K562 (cell line): ENCODE data around the gene ARMH4. TPM values are rescaled to one million over a fixed set of nuclear protein-coding genes. Genes with fewer than 3 reads are reported as not detected.

Experiments used
- ARNT ChIP-seq, 2 experiments: fragments of 450-650 bp; IDR thresholded peaks; 2 replicates each; pipeline ENCODE4 v1.6.1; 2016; ENCODE audit warnings: mild to moderate bottlenecking in 1 of 2
- HNRNPK ChIP-seq: fragments of 200-400 bp; formaldehyde crosslinking; IDR thresholded peaks from one replicate; pipeline ENCODE4 v1.6.1; 2018; ENCODE audit warnings: mild to moderate bottlenecking, low read depth, low read length; ENCODE audit not compliant: poor library complexity, severe bottlenecking
- NCOA2 ChIP-seq, 2 experiments: fragments of 450-650 bp; IDR thresholded peaks; 2 replicates each; pipeline ENCODE4 v1.6.1; 2018; ENCODE audit warnings: mild to moderate bottlenecking in 2 of 2, moderate library complexity in 1 of 2; ENCODE audit not compliant: partially characterized antibody in 2 of 2
- NELFE ChIP-seq: IDR thresholded peaks from 2 replicates; pipeline ENCODE4 v1.6.1; 2011; ENCODE audit warnings: mild to moderate bottlenecking; ENCODE audit not compliant: insufficient read depth, insufficient read length
- NR2C1 ChIP-seq, 2 experiments: fragments of 450-650 bp; IDR thresholded peaks; 2 replicates each; pipeline ENCODE4 v1.6.1; 2017; ENCODE audit warnings: mild to moderate bottlenecking in 2 of 2, antibody characterized with exemption in 1 of 2, inconsistent platforms in 1 of 2, missing compliant biosample characterization in 1 of 2, missing genetic modification characterization in 1 of 2
- RCOR1 ChIP-seq, 2 experiments: IDR thresholded peaks; 2 replicates each; pipeline ENCODE4 v1.6.1; 2012; ENCODE audit warnings: low read depth in 2 of 2, low read length in 2 of 2, borderline replicate concordance in 1 of 2, improper control_type of control experiment in 1 of 2
- SAP30 ChIP-seq: fragments of 200-600 bp; sonication (generic); IDR thresholded peaks from 2 replicates; pipeline ENCODE4 v1.6.1; 2012; ENCODE audit warnings: borderline replicate concordance, low read depth, mild to moderate bottlenecking, moderate library complexity, low read length, control low read depth, inconsistent platforms; ENCODE audit not compliant: insufficient read depth, poor library complexity, severe bottlenecking
- ZNF785 ChIP-seq: fragments of 250-450 bp; sonication (Bioruptor Pico); IDR thresholded peaks from 2 replicates; pipeline ENCODE4 v1.4.0; 2020; ENCODE audit warnings: mild to moderate bottlenecking
- polyA plus RNA-seq, 8 experiments: library from polyadenylated mRNA; depleted of rRNA in 4 of 8; stranded (reverse) in 5 of 8; unstranded in 3 of 8; fragments of >200 nt; fragmentation: Nextera tagmentation in 2 of 8; fragmentation: Illumina TruSeq in 1 of 8; extraction: Ambion mirVana in 2 of 8; extraction: Trizol in 1 of 8; gene quantifications; 2 replicates each; pipeline versions ENCODE4 v1.2.1 to v1.2.3, GENCODE V29; 2011 to 2014; ENCODE audit warnings: inconsistent platforms in 1 of 8, missing spikeins in 1 of 8
- total RNA-seq, 7 experiments: library from RNA; depleted of rRNA in 6 of 7; stranded (reverse); fragments of >200 nt in 6 of 7; fragmentation: Illumina TruSeq in 2 of 7; extraction: Trizol in 2 of 7; gene quantifications; 2 replicates each; pipeline versions ENCODE4 v1.2.1 to v1.2.3, GENCODE V29; 2011 to 2021; ENCODE audit warnings: low replicate concordance in 1 of 7
- TF ChIP-seq, protein P1 (sequence below): fragments of 250-450 bp; sonication (Bioruptor Pico); IDR thresholded peaks from 2 replicates; pipeline ENCODE4 v1.8.0; 2021; ENCODE audit warnings: mild to moderate bottlenecking, moderate library complexity
- TF ChIP-seq, protein P2 (sequence below): fragments of 250-450 bp; sonication (Bioruptor Pico); IDR thresholded peaks from 2 replicates; pipeline ENCODE4 v1.4.0; 2020; ENCODE audit warnings: mild to moderate bottlenecking

Gene ARMH4
- total and polyA plus RNA-seq, 9 of the 15 experiments (the other 6 are each of a cell fraction or from before 2014, with no cell fraction given): 0.06 to 0.98 (median 0.07) TPM; not detected in 2

DNA sequence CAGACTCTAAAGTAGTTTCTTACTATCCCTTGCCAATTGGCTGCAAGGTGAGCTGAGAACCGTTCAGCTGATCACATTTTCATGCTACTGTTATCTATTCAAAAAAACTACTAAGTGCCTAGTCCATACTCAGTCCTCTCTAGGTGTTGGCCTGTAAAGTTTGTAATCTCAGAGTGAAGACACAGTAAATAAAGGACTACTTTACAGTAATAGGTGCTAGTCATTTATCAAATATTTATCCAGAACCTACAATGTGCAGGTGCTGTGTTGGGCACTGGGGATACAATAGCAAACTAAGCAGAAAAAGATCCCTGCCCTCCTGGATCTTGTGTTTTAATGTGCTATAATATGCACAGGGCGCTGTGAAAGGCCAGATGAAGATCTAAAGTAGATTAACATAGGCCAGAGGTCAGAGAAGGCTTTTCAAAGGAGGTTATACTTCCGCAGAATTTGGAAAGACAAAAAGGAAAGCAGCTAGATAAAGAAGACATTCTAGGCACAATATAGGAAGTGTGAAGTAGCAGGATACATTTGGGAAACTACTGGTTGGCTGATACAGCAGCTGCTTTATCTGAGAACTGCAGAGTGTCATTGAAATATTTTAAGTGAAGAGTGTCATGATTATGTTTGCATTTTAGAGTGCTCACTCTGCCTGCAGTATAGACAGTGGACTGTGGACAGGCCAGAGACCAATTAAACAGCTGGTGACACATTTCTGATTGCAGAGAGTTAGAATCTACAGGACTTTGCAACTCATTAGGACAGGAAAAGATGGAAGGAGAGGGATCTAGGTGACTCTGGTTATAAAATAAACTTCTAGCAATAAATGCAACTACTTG is 40.0 kb upstream of the ARMH4 start (continued):
- TF ChIP-seq SAP30 (no peak), ZNF785 (CRISPR knock-in tag) (no peak), RCOR1 (IDR thresholded peaks at IDR 0.05; ENCODE audit: borderline replicate concordance in 1 of 2, low read depth in 2 of 2, low read length in 2 of 2) (no peak), NCOA2 (IDR thresholded peaks at IDR 0.05; ENCODE audit: partially characterized antibody in 2 of 2) (no peak), NR2C1 (IDR thresholded peaks at IDR 0.05) (peak; percentile 35; the same call in 1 of the 2 replicates), NR2C1 (tag; IDR thresholded peaks at IDR 0.05) (peak; percentile 63), NELFE (no peak), ARNT (IDR thresholded peaks at IDR 0.05) (no peak), HNRNPK (no peak)
- TF ChIP-seq, protein P1, sequence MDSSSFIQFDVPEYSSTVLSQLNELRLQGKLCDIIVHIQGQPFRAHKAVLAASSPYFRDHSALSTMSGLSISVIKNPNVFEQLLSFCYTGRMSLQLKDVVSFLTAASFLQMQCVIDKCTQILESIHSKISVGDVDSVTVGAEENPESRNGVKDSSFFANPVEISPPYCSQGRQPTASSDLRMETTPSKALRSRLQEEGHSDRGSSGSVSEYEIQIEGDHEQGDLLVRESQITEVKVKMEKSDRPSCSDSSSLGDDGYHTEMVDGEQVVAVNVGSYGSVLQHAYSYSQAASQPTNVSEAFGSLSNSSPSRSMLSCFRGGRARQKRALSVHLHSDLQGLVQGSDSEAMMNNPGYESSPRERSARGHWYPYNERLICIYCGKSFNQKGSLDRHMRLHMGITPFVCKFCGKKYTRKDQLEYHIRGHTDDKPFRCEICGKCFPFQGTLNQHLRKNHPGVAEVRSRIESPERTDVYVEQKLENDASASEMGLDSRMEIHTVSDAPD: no peak
- TF ChIP-seq, protein P2, sequence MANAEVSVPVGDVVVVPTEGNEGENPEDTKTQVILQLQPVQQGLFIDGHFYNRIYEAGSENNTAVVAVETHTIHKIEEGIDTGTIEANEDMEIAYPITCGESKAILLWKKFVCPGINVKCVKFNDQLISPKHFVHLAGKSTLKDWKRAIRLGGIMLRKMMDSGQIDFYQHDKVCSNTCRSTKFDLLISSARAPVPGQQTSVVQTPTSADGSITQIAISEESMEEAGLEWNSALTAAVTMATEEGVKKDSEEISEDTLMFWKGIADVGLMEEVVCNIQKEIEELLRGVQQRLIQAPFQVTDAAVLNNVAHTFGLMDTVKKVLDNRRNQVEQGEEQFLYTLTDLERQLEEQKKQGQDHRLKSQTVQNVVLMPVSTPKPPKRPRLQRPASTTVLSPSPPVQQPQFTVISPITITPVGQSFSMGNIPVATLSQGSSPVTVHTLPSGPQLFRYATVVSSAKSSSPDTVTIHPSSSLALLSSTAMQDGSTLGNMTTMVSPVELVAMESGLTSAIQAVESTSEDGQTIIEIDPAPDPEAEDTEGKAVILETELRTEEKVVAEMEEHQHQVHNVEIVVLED (CRISPR knock-in tag): no peak
